ENCODE data around the gene UBN2.

- TF ChIP-seq CTCF (IDR thresholded peaks at IDR 0.05) (no peak), FOXP4 (CRISPR knock-in tag; IDR thresholded peaks at IDR 0.05) (no peak)
These were observed 44.9 kb upstream of the UBN2 start for GRCh38 chr7:139186146-139186545.
